Smooth muscle cell (in vitro differentiated cells): ENCODE results near the gene BEST2. TPM values are rescaled to one million over a fixed set of nuclear protein-coding genes. Genes with fewer than 3 reads are reported as not detected.

Experiments
- DNase-seq: peaks from one replicate; lab custom pipeline; 2025; ENCODE audit not compliant: unreplicated experiment; lab: John Stamatoyannopoulos, UW
- H2AFZ ChIP-seq: fragments of 200-600 bp; sonication (generic); 2 replicates; pipeline ENCODE4 v1.6.0; 2016; ENCODE audit warnings: antibody characterized with exemption, low read depth, mild to moderate bottlenecking
- H3F3A ChIP-seq: fragments of 200-600 bp; sonication (generic); 2 replicates; pipeline ENCODE4 v1.6.0; 2017; ENCODE audit warnings: antibody characterized with exemption, low read depth
- H3K27ac ChIP-seq: fragments of 200-600 bp; sonication (generic); 2 replicates; pipeline ENCODE4 v1.5.1; 2016; ENCODE audit warnings: low read depth, mild to moderate bottlenecking
- H3K27me3 ChIP-seq: fragments of 200-600 bp; sonication (generic); 2 replicates; pipeline ENCODE4 v1.6.1; 2016; ENCODE audit warnings: low read depth, mild to moderate bottlenecking
- H3K36me3 ChIP-seq: fragments of 200-600 bp; sonication (generic); 2 replicates; pipeline ENCODE4 v1.5.1; 2016; ENCODE audit warnings: low read depth
- H3K4me1 ChIP-seq: fragments of 200-600 bp; sonication (generic); 2 replicates; pipeline ENCODE4 v1.5.1; 2016; ENCODE audit warnings: low read depth
- H3K4me2 ChIP-seq: fragments of 200-600 bp; sonication (generic); 2 replicates; pipeline ENCODE4 v1.6.0; 2016; ENCODE audit warnings: mild to moderate bottlenecking
- H3K4me3 ChIP-seq: fragments of 200-600 bp; sonication (generic); 2 replicates; pipeline ENCODE4 v1.5.1; 2016; ENCODE audit warnings: mild to moderate bottlenecking
- H3K79me2 ChIP-seq: fragments of 200-600 bp; sonication (generic); 2 replicates; pipeline ENCODE4 v1.6.0; 2016; ENCODE audit warnings: low read depth, mild to moderate bottlenecking
- H3K9ac ChIP-seq: fragments of 200-600 bp; sonication (generic); 2 replicates; pipeline ENCODE4 v1.6.0; 2016; ENCODE audit warnings: low read depth
- H3K9me3 ChIP-seq: fragments of 200-600 bp; sonication (generic); replicated peaks from 2 replicates; pipeline ENCODE4 v1.5.1; 2016; ENCODE audit warnings: low read depth
- H4K20me1 ChIP-seq: fragments of 200-600 bp; sonication (generic); 2 replicates; pipeline ENCODE4 v1.6.0; 2016; ENCODE audit warnings: low read depth
- WGBS: methylation state at CpG from one replicate; pipeline ENCODE4 v1.1.7; 2016; ENCODE audit warnings: low lambda C conversion rate; 5-methylcytosine and 5-hydroxymethylcytosine counted together
- microRNA-seq: library from miRNA; unstranded; fragments of <30 nt; microRNA quantifications from one replicate; pipeline ENCODE4, GENCODE V29; 2016; ENCODE audit warnings: borderline number of aligned reads
- polyA plus RNA-seq: library from polyadenylated mRNA; unstranded; fragments of >200 nt; fragmentation: Nextera tagmentation; extraction: Ambion mirVana; gene quantifications from 2 replicates; pipeline ENCODE4 v1.2.1, GENCODE V29; 2016
- small RNA-seq: library from RNA; depleted of rRNA; stranded (forward); fragments of <200 nt; gene quantifications from one replicate; pipeline ENCODE3, GENCODE V24; 2014
- total RNA-seq: library from RNA; depleted of rRNA; stranded (reverse); fragments of >200 nt; gene quantifications from 2 replicates; pipeline ENCODE4 v1.2.3, GENCODE V29; 2014
- TF ChIP-seq, protein P1 (sequence below): fragments of 200-600 bp; sonication (generic); IDR thresholded peaks from 2 replicates; pipeline ENCODE4 v1.5.1; 2017; ENCODE audit warnings: borderline replicate concordance, mild to moderate bottlenecking, antibody characterized with exemption; ENCODE audit not compliant: insufficient read depth, poor library complexity, severe bottlenecking

The BEST2 gene
- total and polyA plus RNA-seq, 2 experiments from 2014 or later: not detected

DNA sequence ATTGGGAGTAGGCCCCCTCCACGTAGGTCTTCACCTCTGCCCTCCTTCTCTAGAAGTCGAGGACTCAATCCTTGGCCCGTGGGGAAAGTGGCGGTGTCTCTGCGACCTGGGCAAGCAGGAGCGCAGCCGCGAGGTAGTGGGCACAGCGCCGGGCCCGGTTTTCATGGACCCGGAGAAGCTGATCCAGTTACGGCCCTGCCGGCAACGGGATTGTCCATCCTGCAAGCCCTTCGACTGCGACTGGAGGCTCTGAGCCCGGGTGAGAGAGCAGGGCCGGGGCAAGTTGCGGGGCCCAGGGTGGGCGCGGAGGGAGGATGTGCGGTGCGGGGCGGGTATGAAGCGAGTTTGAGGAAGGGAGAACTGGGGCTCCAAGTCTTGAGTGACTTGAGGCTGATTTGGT, 52.5 kb downstream of the BEST2 start:
- H3K4me1 ChIP-seq: peaks cover 14% of the 10 kb centered on the region
- no peaks in the 10 kb centered on the region for H3K27me3 ChIP-seq
- no peaks in the 10 kb centered on the region for H3K9me3 ChIP-seq
- H3K4me3 ChIP-seq: no peak overlapping the region
- no peak overlapping the region for H3K27ac ChIP-seq
- WGBS: 95% methylated on average over 26 of the region's 26 CpGs
- TF ChIP-seq, protein P1, sequence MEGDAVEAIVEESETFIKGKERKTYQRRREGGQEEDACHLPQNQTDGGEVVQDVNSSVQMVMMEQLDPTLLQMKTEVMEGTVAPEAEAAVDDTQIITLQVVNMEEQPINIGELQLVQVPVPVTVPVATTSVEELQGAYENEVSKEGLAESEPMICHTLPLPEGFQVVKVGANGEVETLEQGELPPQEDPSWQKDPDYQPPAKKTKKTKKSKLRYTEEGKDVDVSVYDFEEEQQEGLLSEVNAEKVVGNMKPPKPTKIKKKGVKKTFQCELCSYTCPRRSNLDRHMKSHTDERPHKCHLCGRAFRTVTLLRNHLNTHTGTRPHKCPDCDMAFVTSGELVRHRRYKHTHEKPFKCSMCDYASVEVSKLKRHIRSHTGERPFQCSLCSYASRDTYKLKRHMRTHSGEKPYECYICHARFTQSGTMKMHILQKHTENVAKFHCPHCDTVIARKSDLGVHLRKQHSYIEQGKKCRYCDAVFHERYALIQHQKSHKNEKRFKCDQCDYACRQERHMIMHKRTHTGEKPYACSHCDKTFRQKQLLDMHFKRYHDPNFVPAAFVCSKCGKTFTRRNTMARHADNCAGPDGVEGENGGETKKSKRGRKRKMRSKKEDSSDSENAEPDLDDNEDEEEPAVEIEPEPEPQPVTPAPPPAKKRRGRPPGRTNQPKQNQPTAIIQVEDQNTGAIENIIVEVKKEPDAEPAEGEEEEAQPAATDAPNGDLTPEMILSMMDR: no peak
- no peak for DNase-seq
- H2AFZ ChIP-seq: no peak overlapping the region
- H4K20me1 ChIP-seq: peaks cover 6% of the 10 kb centered on the region
- no peak overlapping the region for H3K4me2 ChIP-seq
- no peaks in the 10 kb centered on the region for H3K36me3 ChIP-seq
- H3K9ac ChIP-seq: no peak overlapping the region
- no peaks in the 10 kb centered on the region for H3F3A ChIP-seq
- peaks cover 5% of the 10 kb centered on the region for H3K79me2 ChIP-seq

DNA sequence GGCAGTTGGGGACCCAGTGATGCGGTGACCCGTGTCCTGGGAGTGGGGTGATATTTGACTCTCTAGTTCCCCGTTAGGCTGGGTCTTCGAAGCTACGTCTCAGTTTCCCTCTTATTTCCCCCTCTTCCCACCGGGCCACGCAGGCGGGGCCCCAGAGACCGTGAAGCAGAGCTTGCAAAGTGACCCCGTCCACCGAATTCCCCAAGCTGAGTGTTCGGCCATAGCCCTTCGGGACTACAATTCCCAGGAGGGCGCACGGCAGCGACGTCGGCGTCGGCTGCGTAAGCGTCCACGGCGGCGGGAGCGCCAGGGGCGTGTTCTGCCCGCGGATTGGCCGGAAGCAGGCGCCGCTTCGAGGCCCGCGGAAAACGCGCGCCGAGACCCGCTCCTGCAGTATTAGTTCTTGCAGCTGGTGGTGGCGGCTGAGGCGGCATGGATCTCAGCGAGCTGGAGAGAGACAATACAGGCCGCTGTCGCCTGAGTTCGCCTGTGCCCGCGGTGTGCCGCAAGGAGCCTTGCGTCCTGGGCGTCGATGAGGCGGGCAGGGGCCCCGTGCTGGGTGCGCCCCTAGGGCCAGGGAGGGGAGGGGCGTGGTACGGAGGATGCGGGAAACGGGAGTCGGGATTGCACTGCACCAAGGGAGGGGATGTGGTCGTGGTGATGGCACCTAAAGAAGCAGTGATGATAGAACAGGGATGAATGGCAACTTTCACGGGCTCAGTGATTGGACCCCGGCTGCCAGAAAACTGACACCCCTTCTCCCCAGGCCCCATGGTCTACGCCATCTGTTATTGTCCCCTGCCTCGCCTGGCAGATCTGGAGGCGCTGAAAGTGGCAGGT, 54.9 kb downstream of the BEST2 start, which contains the start of gene RNASEH2A:
Gene RNASEH2A, plus strand, starts transcription at position 343 of the 840 bp plus-strand sequence. Its CDS starts 90 bp downstream, at position 433.
- H4K20me1 ChIP-seq: no peaks in the 10 kb centered on the region
- peak within 1 kb of the TSS; percentile 93 for H3K4me2 ChIP-seq
- TF ChIP-seq, protein P1: no peak
- no peaks in the 10 kb centered on the region for H3K27me3 ChIP-seq
- peak within 1 kb of the TSS; percentile 66 for H3K4me3 ChIP-seq
- WGBS: 9% methylated on average over 60 of the region's 66 CpGs
- H3K36me3 ChIP-seq: no peaks in the 10 kb centered on the region
- H3K79me2 ChIP-seq: no peaks in the 10 kb centered on the region
- peak within 1 kb of the TSS; percentile 99 for H2AFZ ChIP-seq
- no peaks in the 10 kb centered on the region for H3F3A ChIP-seq
- no peaks in the 10 kb centered on the region for H3K9me3 ChIP-seq
- H3K9ac ChIP-seq: peak within 1 kb of the TSS; percentile 36
- H3K27ac ChIP-seq: no peak within 1 kb of the TSS
- H3K4me1 ChIP-seq: peaks cover 9% of the 10 kb centered on the region
- DNase-seq: no peak

Small RNAs within 50 kb of the gene (microRNA-seq; reads per million reads assigned to microRNA genes)
- gene MIR5684: not detected

Small RNAs within 50 kb of the gene (small RNA-seq; reads per million reads assigned to genes)
- gene MIR5684 (not detected), gene SNORD41 (914 reads per million, percentile 100 among the genes with 10 or more reads in this experiment)

Other genes starting within 250 kb of the BEST2 start
- 6.5 and 6.9 TPM in 2 replicates for gene ZNF564, start 200.3 kb upstream of the BEST2 start, total RNA-seq
- gene ZNF564, start 200.3 kb upstream of the BEST2 start, polyA plus RNA-seq: 2.8 and 3.6 TPM in 2 replicates
- gene ZNF490, start 141.0 kb upstream of the BEST2 start, total RNA-seq: 3.8 and 7.1 TPM in 2 replicates
- gene ZNF490, start 141.0 kb upstream of the BEST2 start, polyA plus RNA-seq: 1.1 and 1.4 TPM in 2 replicates
- 17.4 and 25.9 TPM in 2 replicates for gene ZNF791, start 140.9 kb upstream of the BEST2 start, total RNA-seq
- gene ZNF791, start 140.9 kb upstream of the BEST2 start, polyA plus RNA-seq: 15.3 and 20.6 TPM in 2 replicates
- 69.2 and 77.9 TPM in 2 replicates for gene MAN2B1, start 85.0 kb upstream of the BEST2 start, total RNA-seq
- gene MAN2B1, start 85.0 kb upstream of the BEST2 start, polyA plus RNA-seq: 46.1 and 51.0 TPM in 2 replicates
- 4.8 and 12.4 TPM in 2 replicates for gene WDR83, start 85.0 kb upstream of the BEST2 start, total RNA-seq
- gene WDR83, start 85.0 kb upstream of the BEST2 start, polyA plus RNA-seq: 21.6 TPM in 2 replicates
- 44.0 and 67.6 TPM in 2 replicates for gene DHPS, start 69.9 kb upstream of the BEST2 start, total RNA-seq
- gene DHPS, start 69.9 kb upstream of the BEST2 start, polyA plus RNA-seq: 43.9 and 57.3 TPM in 2 replicates
- gene GNG14, start 63.8 kb upstream of the BEST2 start, total RNA-seq: not detected in 2 replicates
- gene GNG14, start 63.8 kb upstream of the BEST2 start, polyA plus RNA-seq: 2.0 TPM in 1 of 2 replicates, not detected in the other
- 9.1 and 9.5 TPM in 2 replicates for gene FBXW9, start 55.2 kb upstream of the BEST2 start, total RNA-seq
- 16.7 and 17.3 TPM in 2 replicates for gene FBXW9, start 55.2 kb upstream of the BEST2 start, polyA plus RNA-seq
- gene TNPO2, start 27.9 kb upstream of the BEST2 start, total RNA-seq: 43.0 and 45.4 TPM in 2 replicates
- gene TNPO2, start 27.9 kb upstream of the BEST2 start, polyA plus RNA-seq: 8.7 and 10.7 TPM in 2 replicates
- gene TRIR, start 17.1 kb upstream of the BEST2 start, total RNA-seq: 156 and 171 TPM in 2 replicates
- gene TRIR, start 17.1 kb upstream of the BEST2 start, polyA plus RNA-seq: 191 and 212 TPM in 2 replicates
- gene GET3, start 14.3 kb upstream of the BEST2 start, total RNA-seq: 46.8 and 51.4 TPM in 2 replicates
- 99.6 and 106 TPM in 2 replicates for gene GET3, start 14.3 kb upstream of the BEST2 start, polyA plus RNA-seq
- 16.7 and 20.5 TPM in 2 replicates for gene HOOK2, start 23.8 kb downstream of the BEST2 start, total RNA-seq
- 14.6 and 48.3 TPM in 2 replicates for gene HOOK2, start 23.8 kb downstream of the BEST2 start, polyA plus RNA-seq
- 687 and 756 TPM in 2 replicates for gene JUNB, start 39.7 kb downstream of the BEST2 start, total RNA-seq
- gene JUNB, start 39.7 kb downstream of the BEST2 start, polyA plus RNA-seq: 1,281 and 1,575 TPM in 2 replicates
- 351 and 400 TPM in 2 replicates for gene PRDX2, start 50.0 kb downstream of the BEST2 start, total RNA-seq
- gene PRDX2, start 50.0 kb downstream of the BEST2 start, polyA plus RNA-seq: 371 and 391 TPM in 2 replicates
- not detected in 2 replicates for gene THSD8, start 50.3 kb downstream of the BEST2 start, total RNA-seq
- gene THSD8, start 50.3 kb downstream of the BEST2 start, polyA plus RNA-seq: 8.0 and 10.1 TPM in 2 replicates
- gene RNASEH2A, start 54.8 kb downstream of the BEST2 start, total RNA-seq: 8.7 and 15.7 TPM in 2 replicates
- 34.8 and 34.9 TPM in 2 replicates for gene RNASEH2A, start 54.8 kb downstream of the BEST2 start, polyA plus RNA-seq
- gene RTBDN, start 82.8 kb downstream of the BEST2 start, total RNA-seq: 4.6 TPM in 1 of 2 replicates, not detected in the other
- 1.7 TPM in 1 of 2 replicates, not detected in the other for gene RTBDN, start 82.8 kb downstream of the BEST2 start, polyA plus RNA-seq
- 0.99 and 3.2 TPM in 2 replicates for gene MAST1, start 86.7 kb downstream of the BEST2 start, total RNA-seq
- gene MAST1, start 86.7 kb downstream of the BEST2 start, polyA plus RNA-seq: 2.0 and 2.7 TPM in 2 replicates
- 19.5 and 26.3 TPM in 2 replicates for gene DNASE2, start 129.7 kb downstream of the BEST2 start, total RNA-seq
- 44.9 and 48.1 TPM in 2 replicates for gene DNASE2, start 129.7 kb downstream of the BEST2 start, polyA plus RNA-seq
- gene KLF1, start 135.4 kb downstream of the BEST2 start, total RNA-seq: not detected in 2 replicates
- 0.09 TPM in 1 of 2 replicates, not detected in the other for gene KLF1, start 135.4 kb downstream of the BEST2 start, polyA plus RNA-seq
- gene GCDH, start 139.4 kb downstream of the BEST2 start, total RNA-seq: 9.7 and 17.4 TPM in 2 replicates
- 10.9 and 15.3 TPM in 2 replicates for gene GCDH, start 139.4 kb downstream of the BEST2 start, polyA plus RNA-seq
- 0.90 and 1.4 TPM in 2 replicates for gene SYCE2, start 167.5 kb downstream of the BEST2 start, total RNA-seq
- gene SYCE2, start 167.5 kb downstream of the BEST2 start, polyA plus RNA-seq: 0.91 and 2.9 TPM in 2 replicates
- gene FARSA, start 181.9 kb downstream of the BEST2 start, total RNA-seq: 28.6 and 46.1 TPM in 2 replicates
- 86.9 and 94.0 TPM in 2 replicates for gene FARSA, start 181.9 kb downstream of the BEST2 start, polyA plus RNA-seq
- gene CALR, start 186.8 kb downstream of the BEST2 start, total RNA-seq: 800 and 956 TPM in 2 replicates
- gene CALR, start 186.8 kb downstream of the BEST2 start, polyA plus RNA-seq: 640 and 833 TPM in 2 replicates
- gene RAD23A, start 194.1 kb downstream of the BEST2 start, total RNA-seq: 74.4 and 97.1 TPM in 2 replicates
- gene RAD23A, start 194.1 kb downstream of the BEST2 start, polyA plus RNA-seq: 176 and 191 TPM in 2 replicates
- gene GADD45GIP1, start 205.4 kb downstream of the BEST2 start, total RNA-seq: 51.5 and 51.6 TPM in 2 replicates
- 152 and 153 TPM in 2 replicates for gene GADD45GIP1, start 205.4 kb downstream of the BEST2 start, polyA plus RNA-seq
- gene DAND5, start 217.8 kb downstream of the BEST2 start, total RNA-seq: not detected in 2 replicates
- gene DAND5, start 217.8 kb downstream of the BEST2 start, polyA plus RNA-seq: 0.18 TPM in 1 of 2 replicates, not detected in the other
- gene NFIX, start 243.7 kb downstream of the BEST2 start, total RNA-seq: 2.3 TPM in 2 replicates
- 1.8 and 1.9 TPM in 2 replicates for gene NFIX, start 243.7 kb downstream of the BEST2 start, polyA plus RNA-seq